ENCODE measurements around the gene ZC3H4. TPM values are rescaled to one million over a fixed set of nuclear protein-coding genes. Genes with fewer than 3 reads are reported as not detected.
A peak's percentile ranks its signal among the peaks of the same experiment; 100 is the strongest.

Gene ZC3H4
- total and polyA plus RNA-seq, 2 experiments from 2014 or later, result 26.7 to 36.9 TPM

GRCh38 chr19:47129579-47129978 lies 16.0 kb upstream of the ZC3H4 start:
- Histone ChIP-seq H3K27ac (ENCODE audit: low read depth) (no peak overlapping the region), H3K36me3 (ENCODE audit: insufficient read depth) (peaks cover 16% of the 10 kb centered on the region; the same call in 1 of the 2 replicates), H3K4me2 (no peak overlapping the region), H3K4me3 (no peak overlapping the region), H3K79me2 (replicated peaks; ENCODE audit: insufficient read depth) (peaks cover 38% of the 10 kb centered on the region), H3K9me2 (ENCODE audit: insufficient read depth) (no peaks in the 10 kb centered on the region), H3K27me3 (ENCODE audit: insufficient read depth) (no peaks in the 10 kb centered on the region), H4K20me1 (replicated peaks; ENCODE audit: insufficient read depth) (peaks cover 29% of the 10 kb centered on the region), H2AFZ (peak overlapping the region; percentile 64; the same call in 1 of the 2 replicates), H3K4me1 (ENCODE audit: insufficient read depth) (peaks cover 26% of the 10 kb centered on the region), H3F3A (replicated peaks; ENCODE audit: low read depth) (peaks cover 19% of the 10 kb centered on the region; the same call in 1 of the 2 replicates)
- no peak overlapping the region for H3K27ac Mint-ChIP-seq
- H3K36me3 Mint-ChIP-seq (ENCODE audit: low read depth), result peaks cover 34% of the 10 kb centered on the region
- peaks cover 25% of the 10 kb centered on the region for H3K4me1 Mint-ChIP-seq
- no peak overlapping the region; the same call in 2 of the 3 replicates for H3K4me3 Mint-ChIP-seq
- ATAC-seq (no peak), DNase-seq (ENCODE audit: low spot score) (no peak)
- TF ChIP-seq CREB1 (CRISPR knock-in tag; IDR thresholded peaks at IDR 0.05; ENCODE audit: low read depth), result no peak
- TF ChIP-seq, protein P1, sequence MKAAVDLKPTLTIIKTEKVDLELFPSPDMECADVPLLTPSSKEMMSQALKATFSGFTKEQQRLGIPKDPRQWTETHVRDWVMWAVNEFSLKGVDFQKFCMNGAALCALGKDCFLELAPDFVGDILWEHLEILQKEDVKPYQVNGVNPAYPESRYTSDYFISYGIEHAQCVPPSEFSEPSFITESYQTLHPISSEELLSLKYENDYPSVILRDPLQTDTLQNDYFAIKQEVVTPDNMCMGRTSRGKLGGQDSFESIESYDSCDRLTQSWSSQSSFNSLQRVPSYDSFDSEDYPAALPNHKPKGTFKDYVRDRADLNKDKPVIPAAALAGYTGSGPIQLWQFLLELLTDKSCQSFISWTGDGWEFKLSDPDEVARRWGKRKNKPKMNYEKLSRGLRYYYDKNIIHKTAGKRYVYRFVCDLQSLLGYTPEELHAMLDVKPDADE (IDR thresholded peaks at IDR 0.05), result no peak
- no peak for TF ChIP-seq EZH2phosphoT487 (IDR thresholded peaks at IDR 0.05; ENCODE audit: unreplicated experiment)
- no peak for TF ChIP-seq JUNB (IDR thresholded peaks at IDR 0.05; ENCODE audit: unreplicated experiment)
- peaks cover 27% of the 10 kb centered on the region for H3K27me3 Mint-ChIP-seq (ENCODE audit: insufficient read depth, low read depth, poor library complexity)
- peaks cover 10% of the 10 kb centered on the region for H3K9me3 Mint-ChIP-seq

DNA sequence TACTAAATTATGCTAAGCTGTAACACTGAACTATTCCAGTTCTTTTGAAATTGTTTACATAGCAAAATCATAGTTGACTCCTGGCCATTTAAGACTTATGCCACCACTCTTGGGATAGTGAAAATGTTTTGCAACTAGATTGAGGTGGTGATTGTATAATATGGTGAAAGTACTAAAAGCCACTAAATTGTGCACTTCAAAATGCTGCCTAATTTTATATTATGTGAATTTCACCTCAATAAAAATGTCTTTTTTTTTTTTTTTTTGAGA lies 12.0 kb upstream of the ZC3H4 start:
- H3K27me3 ChIP-seq (ENCODE audit: insufficient read depth), result no peaks in the 10 kb centered on the region
- H3K9me2 ChIP-seq (ENCODE audit: insufficient read depth), result no peaks in the 10 kb centered on the region
- no peak overlapping the region for H3K4me3 ChIP-seq
- ATAC-seq (no peak), DNase-seq (ENCODE audit: low spot score) (no peak)
- no peak overlapping the region for H3K27ac Mint-ChIP-seq
- no peaks in the 10 kb centered on the region for H4K20me1 ChIP-seq (replicated peaks; ENCODE audit: insufficient read depth)
- H3K36me3 ChIP-seq (ENCODE audit: insufficient read depth), result no peaks in the 10 kb centered on the region
- H2AFZ ChIP-seq, result no peak overlapping the region
- peaks cover 7% of the 10 kb centered on the region; the same call in 1 of the 2 replicates for H3F3A ChIP-seq (replicated peaks; ENCODE audit: low read depth)
- peaks cover 6% of the 10 kb centered on the region for H3K4me1 Mint-ChIP-seq
- H3K27me3 Mint-ChIP-seq (ENCODE audit: insufficient read depth, low read depth, poor library complexity), result peaks cover 10% of the 10 kb centered on the region
- H3K79me2 ChIP-seq (replicated peaks; ENCODE audit: insufficient read depth), result no peaks in the 10 kb centered on the region
- H3K9me3 Mint-ChIP-seq, result peaks cover 6% of the 10 kb centered on the region
- no peak overlapping the region for H3K27ac ChIP-seq (ENCODE audit: low read depth)
- H3K36me3 Mint-ChIP-seq (ENCODE audit: low read depth), result no peaks in the 10 kb centered on the region
- no peak overlapping the region for H3K4me3 Mint-ChIP-seq
- no peaks in the 10 kb centered on the region for H3K4me1 ChIP-seq (ENCODE audit: insufficient read depth)
- no peak overlapping the region for H3K4me2 ChIP-seq
- no peak for TF ChIP-seq POLR2AphosphoS5 (IDR thresholded peaks at IDR 0.05; ENCODE audit: low read depth)
- TF ChIP-seq STAT1 (IDR thresholded peaks at IDR 0.05; ENCODE audit: unreplicated experiment), result no peak
- no peak for TF ChIP-seq EZH2phosphoT487 (IDR thresholded peaks at IDR 0.05; ENCODE audit: unreplicated experiment)
- TF ChIP-seq REST (IDR thresholded peaks at IDR 0.05; ENCODE audit: unreplicated experiment), result no peak
- TF ChIP-seq JUNB (IDR thresholded peaks at IDR 0.05; ENCODE audit: unreplicated experiment), result no peak
- TF ChIP-seq, protein P1 (IDR thresholded peaks at IDR 0.05), result no peak
- TF ChIP-seq CTCF (conservative IDR thresholded peaks at IDR 0.05; ENCODE audit: low read depth in 2 of 2), result no peak
